CD4-positive, alpha-beta T cell treated with Interleukin-15 for 1 hour (primary cell): ENCODE data around the gene ALK.
"Not testable (repeated sequence)": the region's sequence is repeated elsewhere in the genome, so short reads cannot be mapped to it uniquely, and the experiment has no call there.

Experiments used
- DNase-seq: peaks from one replicate; pipeline ENCODE4 v3.0.0-alpha.2; 2020

Gene ALK

DNA sequence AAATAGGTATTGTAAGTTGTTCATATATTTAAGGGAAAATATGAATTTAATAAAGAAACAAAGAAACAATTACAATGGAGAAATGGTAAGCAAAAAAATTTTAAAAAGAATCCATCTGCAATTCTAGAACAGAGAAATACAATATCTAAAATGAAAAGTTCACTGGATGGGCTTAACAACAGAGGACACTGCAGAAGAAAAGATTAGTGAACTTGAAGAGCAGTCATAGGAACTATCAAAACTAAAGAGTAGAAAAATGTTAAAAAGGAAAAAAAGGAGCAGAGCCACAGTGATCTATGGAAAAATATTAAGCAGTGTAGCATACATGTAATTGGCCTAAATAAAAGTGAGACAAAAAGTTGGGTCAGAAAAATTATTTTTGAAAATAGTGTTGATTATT is 83.5 kb downstream of the ALK start:
- no peak for DNase-seq

- no peak for DNase-seq
These were observed 86.8 kb downstream of the ALK start for GRCh38 chr2:29834624-29835023.

DNA sequence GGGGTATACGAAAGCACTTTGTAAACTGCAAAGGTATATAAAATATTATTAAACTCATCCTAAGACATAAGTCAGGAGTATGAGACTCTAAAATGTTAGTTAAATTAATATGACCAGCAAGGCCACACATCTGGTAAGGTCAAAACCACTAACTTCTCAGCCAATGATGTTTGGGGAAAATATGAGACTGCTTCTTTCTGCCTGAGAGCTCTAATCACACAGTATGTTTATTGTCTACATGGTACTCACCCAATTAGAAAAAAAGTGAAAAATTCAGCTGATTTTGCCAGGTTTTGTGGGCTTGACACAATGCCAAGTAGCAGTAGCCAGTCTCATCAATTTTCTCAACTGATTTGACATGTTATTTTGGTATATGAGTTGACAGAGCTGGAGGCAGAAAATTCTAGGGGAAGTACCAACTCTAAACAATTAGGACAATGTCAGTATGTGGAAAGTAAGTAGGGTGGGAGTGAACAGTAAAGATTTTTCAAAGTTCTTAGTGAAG is 87.3 kb downstream of the ALK start:
- DNase-seq = no peak

GRCh38 chr2:29831560-29831959 is 89.8 kb downstream of the ALK start:
- DNase-seq = no peak

- no peak for DNase-seq
These were observed 91.5 kb downstream of the ALK start for GRCh38 chr2:29829841-29830240.

DNA sequence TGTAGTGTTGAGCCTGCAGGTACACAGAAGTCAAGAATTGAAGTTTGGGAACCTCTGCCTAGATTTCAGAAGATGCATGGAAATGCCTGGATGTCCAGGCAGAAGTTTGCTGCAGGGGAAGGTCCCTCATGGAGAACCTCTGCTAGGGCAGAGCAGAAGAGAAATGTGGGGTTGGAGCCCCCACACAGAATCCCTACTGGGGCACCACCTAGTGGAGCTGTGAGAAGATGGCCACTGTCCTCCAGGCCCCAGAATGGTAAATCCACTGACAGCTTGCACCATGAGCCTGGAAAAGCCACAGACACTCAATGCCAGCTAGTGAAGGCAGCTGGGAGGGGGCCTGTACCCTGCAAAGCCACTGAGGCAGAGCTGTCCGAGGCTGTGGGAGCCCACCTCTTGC is 97.2 kb downstream of the ALK start:
- DNase-seq = not testable (repeated sequence)

GRCh38 chr2:29821591-29821990 is 99.8 kb downstream of the ALK start:
- no peak for DNase-seq

DNA sequence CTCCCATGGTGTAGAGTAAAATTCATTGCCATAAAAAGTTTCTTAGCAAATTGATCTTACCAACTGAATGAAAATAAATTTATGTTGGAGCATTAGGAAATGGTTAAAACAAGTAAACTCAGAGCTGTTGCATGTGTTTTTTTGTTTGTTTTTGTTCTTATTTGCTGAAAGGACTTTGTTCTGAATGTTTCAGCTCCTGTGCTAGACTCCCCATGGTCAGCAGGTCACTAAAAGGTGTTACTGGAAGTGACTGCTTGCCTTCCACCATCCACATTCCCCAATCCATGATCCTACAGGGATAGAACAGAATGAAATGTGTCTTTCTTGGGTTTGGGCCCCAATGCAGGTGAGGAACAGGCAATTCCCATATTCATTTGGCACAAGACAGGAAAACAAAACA is 101.8 kb downstream of the ALK start:
- DNase-seq = no peak

GRCh38 chr2:29817801-29818680 is 103.3 kb downstream of the ALK start:
- DNase-seq = no peak

GRCh38 chr2:29817299-29817698 is 104.1 kb downstream of the ALK start:
- DNase-seq = no peak

GRCh38 chr2:29816651-29817050 is 104.7 kb downstream of the ALK start:
- no peak for DNase-seq

GRCh38 chr2:29811378-29811777 is 110.0 kb downstream of the ALK start:
- DNase-seq = no peak

GRCh38 chr2:29810956-29811355 is 110.4 kb downstream of the ALK start:
- no peak for DNase-seq

DNA sequence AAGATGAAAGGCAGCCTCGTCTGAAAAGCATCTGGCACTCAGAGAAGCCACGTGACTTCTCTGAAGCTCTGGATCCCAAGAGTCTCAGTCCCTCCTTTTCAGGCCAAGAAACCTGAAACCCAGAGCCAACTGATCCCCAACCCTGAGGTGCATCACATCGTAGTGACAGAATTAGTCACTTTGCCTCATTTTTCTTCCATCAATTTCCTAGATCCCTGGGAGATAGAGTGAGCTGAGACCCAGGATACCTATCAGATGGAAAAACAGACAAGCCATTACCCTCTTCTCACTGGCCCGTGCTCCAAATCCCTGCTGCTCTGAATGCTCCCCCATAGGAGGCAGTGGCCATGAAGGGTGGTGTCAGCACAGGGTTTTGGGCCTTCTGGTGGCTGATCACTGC is 113.1 kb downstream of the ALK start:
- DNase-seq = no peak

GRCh38 chr2:29807082-29807481 is 114.3 kb downstream of the ALK start:
- DNase-seq = no peak

DNA sequence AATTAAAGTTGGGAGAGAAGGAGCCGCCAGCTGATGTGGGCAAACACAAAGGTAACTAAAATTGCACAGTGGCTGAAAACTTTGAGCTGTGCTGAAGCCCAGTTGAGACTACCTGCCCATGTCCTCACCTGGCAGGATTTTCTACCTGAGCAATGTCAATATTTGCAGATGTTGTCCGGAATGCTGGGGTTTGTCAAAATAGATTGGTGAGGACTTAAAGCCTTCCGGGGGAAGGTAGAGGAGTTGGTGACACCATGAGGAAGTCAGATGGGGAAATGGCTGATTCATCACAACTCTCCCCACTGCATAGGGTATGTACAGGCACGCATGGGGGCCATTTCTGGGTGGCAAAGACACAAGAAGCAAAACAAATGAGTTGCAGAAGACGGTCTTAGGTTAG is 114.9 kb downstream of the ALK start:
- DNase-seq = no peak

- no peak for DNase-seq
These were observed 116.7 kb downstream of the ALK start for GRCh38 chr2:29804671-29805070.

GRCh38 chr2:29803537-29803936 is 117.8 kb downstream of the ALK start:
- DNase-seq = no peak

DNA sequence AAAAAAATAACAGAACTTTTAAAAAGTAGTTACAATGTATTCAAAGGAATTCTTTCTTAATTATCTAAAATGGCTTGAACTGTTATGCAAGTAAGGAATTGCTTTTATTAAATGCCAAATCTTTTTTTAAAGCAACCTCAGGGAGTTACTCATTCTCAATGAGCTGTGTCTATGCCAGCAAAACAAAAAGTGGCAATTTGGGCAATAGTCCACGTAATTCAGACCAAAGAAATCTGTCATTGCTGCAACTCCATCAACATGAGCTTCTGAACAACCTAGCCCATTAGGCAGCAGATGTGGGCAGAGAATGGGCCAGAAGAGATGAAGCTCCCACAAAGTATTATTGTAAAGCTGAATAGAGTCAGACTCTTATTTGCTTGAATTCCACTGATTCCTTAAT is 118.4 kb downstream of the ALK start:
- no peak for DNase-seq

- no peak for DNase-seq
These were observed 121.8 kb downstream of the ALK start for GRCh38 chr2:29799628-29800027.

GRCh38 chr2:29797916-29798315 is 123.5 kb downstream of the ALK start:
- DNase-seq = no peak

DNA sequence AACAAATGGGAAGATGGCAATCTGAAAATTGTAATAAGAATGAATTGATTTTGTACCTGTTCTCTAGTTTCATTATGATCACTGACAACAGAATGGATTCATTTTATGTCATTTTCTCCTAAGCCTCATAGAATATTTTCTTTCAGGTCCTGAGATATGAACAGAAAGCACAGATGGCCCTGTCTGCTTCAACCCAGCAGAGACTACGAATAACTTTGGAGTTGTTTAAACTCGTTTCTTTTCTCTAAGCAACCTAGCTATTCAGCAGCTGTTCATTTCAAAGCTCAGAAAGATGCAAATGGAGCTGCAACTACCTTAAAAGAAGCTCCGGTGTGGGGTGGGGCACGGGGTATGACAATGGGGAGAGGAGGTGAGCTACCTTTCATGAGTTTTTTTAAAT is 124.9 kb downstream of the ALK start:
- no peak for DNase-seq

GRCh38 chr2:29789911-29790485 is 131.4 kb downstream of the ALK start:
- no peak for DNase-seq
